IPS DF 6.9 (cell line): Measurements from ENCODE around the gene RNF212.

Source experiments
- DNase-seq: peaks from one replicate; pipeline ENCODE4 v3.0.0-alpha.2; 2013; ENCODE audit warnings: low read depth, low spot score
- H3K27ac ChIP-seq: one replicate; pipeline ENCODE4 v1.5.1; 2013; ENCODE audit warnings: low read length, control low read depth
- H3K27me3 ChIP-seq: 2 replicates; pipeline ENCODE4 v1.6.1; 2013; ENCODE audit warnings: mild to moderate bottlenecking, low read length; ENCODE audit not compliant: control insufficient read depth, insufficient read depth
- H3K36me3 ChIP-seq: 2 replicates; pipeline ENCODE4 v1.6.1; 2013; ENCODE audit warnings: low read length; ENCODE audit not compliant: control insufficient read depth, insufficient read depth
- H3K4me1 ChIP-seq: 2 replicates; pipeline ENCODE4 v1.6.1; 2013; ENCODE audit warnings: low read length; ENCODE audit not compliant: control insufficient read depth, insufficient read depth
- H3K4me3 ChIP-seq: 2 replicates; pipeline ENCODE4 v1.5.1; 2013; ENCODE audit warnings: mild to moderate bottlenecking, low read length
- H3K9me3 ChIP-seq: 2 replicates; pipeline ENCODE4 v1.6.1; 2013; ENCODE audit warnings: low read length, inconsistent platforms; ENCODE audit not compliant: control insufficient read depth, insufficient read depth
- WGBS: extraction: QIAGEN DNeasy Blood & Tissue Kit; methylation state at CpG from one replicate; pipeline ENCODE4 v1.1.7; 2013; ENCODE audit warnings: mixed read lengths, missing lambda C conversion rate; ENCODE audit not compliant: insufficient read length, insufficient coverage; 5-methylcytosine and 5-hydroxymethylcytosine counted together

Gene RNF212

GRCh38 chr4:1069394-1069793, 44.0 kb downstream of the RNF212 start:
- no peak overlapping the region for H3K4me3 ChIP-seq
- no CpG with 5 or more reads among the region's 7 CpGs for WGBS
- H3K27me3 ChIP-seq: no peaks in the 10 kb centered on the region
- no peaks in the 10 kb centered on the region for H3K4me1 ChIP-seq
- H3K9me3 ChIP-seq: no peaks in the 10 kb centered on the region
- no peak for DNase-seq
- H3K27ac ChIP-seq: no peak overlapping the region
- H3K36me3 ChIP-seq: no peaks in the 10 kb centered on the region

- Histone ChIP-seq H3K27me3 (no peaks in the 10 kb centered on the region), H3K4me3 (no peak overlapping the region), H3K9me3 (no peaks in the 10 kb centered on the region), H3K4me1 (no peaks in the 10 kb centered on the region), H3K36me3 (no peaks in the 10 kb centered on the region), H3K27ac (no peak overlapping the region)
- no CpG with 5 or more reads among the region's 4 CpGs for WGBS
- no peak for DNase-seq
These were observed 47.6 kb downstream of the RNF212 start for GRCh38 chr4:1065732-1066131.

GRCh38 chr4:1062419-1062818, 50.9 kb downstream of the RNF212 start:
- no peak for DNase-seq
- Histone ChIP-seq H3K4me1 (no peaks in the 10 kb centered on the region), H3K27me3 (no peaks in the 10 kb centered on the region), H3K36me3 (no peaks in the 10 kb centered on the region), H3K27ac (no peak overlapping the region), H3K4me3 (no peak overlapping the region), H3K9me3 (no peaks in the 10 kb centered on the region)
- 100% methylated on average over 1 of the region's 7 CpGs for WGBS

GRCh38 chr4:1061760-1062159, 51.6 kb downstream of the RNF212 start:
- H3K27me3 ChIP-seq: no peaks in the 10 kb centered on the region
- H3K4me1 ChIP-seq: no peaks in the 10 kb centered on the region
- no peak for DNase-seq
- H3K36me3 ChIP-seq: no peaks in the 10 kb centered on the region
- no peak overlapping the region for H3K27ac ChIP-seq
- H3K9me3 ChIP-seq: no peaks in the 10 kb centered on the region
- H3K4me3 ChIP-seq: no peak overlapping the region
- no CpG with 5 or more reads among the region's 6 CpGs for WGBS

- no CpG with 5 or more reads among the region's 14 CpGs for WGBS
- no peaks in the 10 kb centered on the region for H3K36me3 ChIP-seq
- H3K27ac ChIP-seq: no peak overlapping the region
- H3K4me1 ChIP-seq: no peaks in the 10 kb centered on the region
- DNase-seq: no peak
- H3K4me3 ChIP-seq: no peak overlapping the region
- H3K9me3 ChIP-seq: no peaks in the 10 kb centered on the region
- H3K27me3 ChIP-seq: no peaks in the 10 kb centered on the region
These were observed 52.2 kb downstream of the RNF212 start for GRCh38 chr4:1061056-1061700.

- no peaks in the 10 kb centered on the region for H3K4me1 ChIP-seq
- no peak overlapping the region for H3K27ac ChIP-seq
- no peaks in the 10 kb centered on the region for H3K27me3 ChIP-seq
- H3K36me3 ChIP-seq: no peaks in the 10 kb centered on the region
- DNase-seq: no peak
- no peaks in the 10 kb centered on the region for H3K9me3 ChIP-seq
- no peak overlapping the region for H3K4me3 ChIP-seq
- no CpG with 5 or more reads among the region's 9 CpGs for WGBS
These were observed 52.7 kb downstream of the RNF212 start for GRCh38 chr4:1060621-1061020.

GRCh38 chr4:1060121-1060520, 53.2 kb downstream of the RNF212 start:
- H3K9me3 ChIP-seq: no peaks in the 10 kb centered on the region
- H3K27me3 ChIP-seq: no peaks in the 10 kb centered on the region

GRCh38 chr4:1058997-1059665, 54.2 kb downstream of the RNF212 start:
- Histone ChIP-seq H3K4me3 (no peak overlapping the region), H3K9me3 (no peaks in the 10 kb centered on the region), H3K27me3 (no peaks in the 10 kb centered on the region), H3K27ac (no peak overlapping the region), H3K36me3 (no peaks in the 10 kb centered on the region), H3K4me1 (no peaks in the 10 kb centered on the region; the same call in 1 of the 2 replicates)
- no peak for DNase-seq
- no CpG with 5 or more reads among the region's 16 CpGs for WGBS

More at GRCh38 chr4:1060121-1060520, 53.2 kb downstream of the RNF212 start:
- no peak for DNase-seq
- no CpG with 5 or more reads among the region's 10 CpGs for WGBS
- H3K4me1 ChIP-seq: no peaks in the 10 kb centered on the region; the same call in 1 of the 2 replicates
- no peaks in the 10 kb centered on the region for H3K36me3 ChIP-seq
- no peak overlapping the region for H3K4me3 ChIP-seq
- no peak overlapping the region for H3K27ac ChIP-seq

- Histone ChIP-seq H3K36me3 (no peaks in the 10 kb centered on the region), H3K4me3 (no peak overlapping the region), H3K27me3 (no peaks in the 10 kb centered on the region), H3K4me1 (no peaks in the 10 kb centered on the region; the same call in 1 of the 2 replicates), H3K27ac (no peak overlapping the region), H3K9me3 (no peaks in the 10 kb centered on the region)
- WGBS: no CpG with 5 or more reads among the region's 35 CpGs
- DNase-seq: no peak
These were observed 55.0 kb downstream of the RNF212 start for GRCh38 chr4:1058198-1058996.

- WGBS: no CpG with 5 or more reads among the region's 7 CpGs
- Histone ChIP-seq H3K4me3 (no peak overlapping the region), H3K4me1 (no peaks in the 10 kb centered on the region; the same call in 1 of the 2 replicates), H3K27ac (no peak overlapping the region), H3K36me3 (no peaks in the 10 kb centered on the region), H3K9me3 (no peaks in the 10 kb centered on the region), H3K27me3 (no peaks in the 10 kb centered on the region; the same call in 1 of the 2 replicates)
- DNase-seq: no peak
These were observed 56.0 kb downstream of the RNF212 start for GRCh38 chr4:1057403-1057745.
